ENCODE data around the gene AHRR.

Gene AHRR

DNA sequence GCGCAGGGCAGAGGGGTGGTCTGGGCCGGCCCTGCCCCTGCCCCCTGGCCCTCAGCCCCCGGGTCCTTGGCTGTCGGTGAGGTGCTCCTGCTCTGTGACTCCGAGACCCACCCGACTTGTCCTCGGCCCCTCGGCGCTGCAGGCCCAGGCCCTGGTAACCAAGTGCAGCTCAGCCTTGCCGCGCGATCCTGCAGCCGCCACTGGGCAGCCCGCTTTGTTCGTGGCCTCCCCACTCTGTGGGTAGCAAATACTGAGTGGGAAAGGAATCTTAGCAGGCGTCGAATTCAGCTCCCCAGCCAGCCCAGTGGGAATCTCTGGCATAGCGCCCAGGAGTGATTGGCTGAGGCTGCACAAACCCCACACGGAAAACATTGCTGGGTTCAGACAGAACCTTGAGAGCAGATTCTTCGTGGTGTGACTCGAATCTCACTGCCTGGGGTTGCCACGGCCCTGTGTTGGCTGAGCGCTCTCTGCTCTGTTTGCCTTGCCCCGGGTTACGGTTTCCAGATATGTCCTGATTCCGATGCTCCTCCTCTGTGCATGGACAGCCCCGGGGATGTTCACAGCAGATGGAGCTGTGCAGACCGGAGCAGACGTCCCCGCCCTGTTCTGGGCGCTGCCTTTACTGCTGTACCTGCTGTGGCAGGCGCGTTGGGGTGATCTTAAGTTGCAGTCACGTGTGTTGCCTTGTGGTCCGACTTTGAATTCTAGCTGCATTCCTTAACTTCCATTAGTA lies 108.1 kb downstream of the AHRR start:
- TF ChIP-seq POLR2A (IDR thresholded peaks at IDR 0.05; ENCODE audit: low read depth, low read length) = no peak
- FAIRE-seq (no peak), DNase-seq (ENCODE audit: insufficient read length, low spot score) (no peak)

DNA sequence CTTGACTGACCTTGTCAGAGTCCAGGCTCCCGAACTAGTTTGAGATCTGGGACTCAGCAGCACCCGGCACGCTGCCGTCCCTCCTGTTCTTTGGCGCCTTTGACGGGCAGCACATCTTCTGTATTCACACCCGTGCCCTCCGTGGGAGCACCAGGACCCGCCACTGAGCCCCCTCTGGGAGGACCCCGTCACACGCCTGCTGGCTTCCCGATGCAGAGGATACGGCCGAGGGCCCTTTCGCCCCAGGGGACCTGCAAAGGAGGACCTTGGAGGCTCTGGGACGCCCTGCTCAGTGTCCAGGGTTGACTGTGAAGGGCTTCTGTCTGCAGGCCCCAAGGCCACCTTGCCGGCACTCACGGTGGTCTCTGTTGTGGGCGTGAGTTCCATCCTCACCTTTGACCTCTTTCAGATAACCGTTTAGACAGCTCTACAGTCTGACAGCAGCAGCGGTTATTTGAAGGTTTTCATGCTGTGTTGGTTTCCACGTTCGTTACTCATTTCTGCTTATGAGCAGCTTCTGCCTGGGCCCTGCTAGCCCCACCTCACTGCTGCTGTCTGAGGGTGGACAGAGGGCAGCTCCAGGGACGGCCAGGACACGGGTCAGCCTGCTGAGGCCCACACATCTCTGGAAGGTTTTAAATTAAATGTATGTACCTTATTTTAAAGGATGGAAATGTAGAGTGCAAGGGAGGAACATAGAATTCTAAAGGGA lies 108.9 kb downstream of the AHRR start:
- no peak for FAIRE-seq
- no peak for DNase-seq (ENCODE audit: insufficient read length, low spot score)
- no peak for TF ChIP-seq POLR2A (IDR thresholded peaks at IDR 0.05; ENCODE audit: low read depth, low read length)

DNA sequence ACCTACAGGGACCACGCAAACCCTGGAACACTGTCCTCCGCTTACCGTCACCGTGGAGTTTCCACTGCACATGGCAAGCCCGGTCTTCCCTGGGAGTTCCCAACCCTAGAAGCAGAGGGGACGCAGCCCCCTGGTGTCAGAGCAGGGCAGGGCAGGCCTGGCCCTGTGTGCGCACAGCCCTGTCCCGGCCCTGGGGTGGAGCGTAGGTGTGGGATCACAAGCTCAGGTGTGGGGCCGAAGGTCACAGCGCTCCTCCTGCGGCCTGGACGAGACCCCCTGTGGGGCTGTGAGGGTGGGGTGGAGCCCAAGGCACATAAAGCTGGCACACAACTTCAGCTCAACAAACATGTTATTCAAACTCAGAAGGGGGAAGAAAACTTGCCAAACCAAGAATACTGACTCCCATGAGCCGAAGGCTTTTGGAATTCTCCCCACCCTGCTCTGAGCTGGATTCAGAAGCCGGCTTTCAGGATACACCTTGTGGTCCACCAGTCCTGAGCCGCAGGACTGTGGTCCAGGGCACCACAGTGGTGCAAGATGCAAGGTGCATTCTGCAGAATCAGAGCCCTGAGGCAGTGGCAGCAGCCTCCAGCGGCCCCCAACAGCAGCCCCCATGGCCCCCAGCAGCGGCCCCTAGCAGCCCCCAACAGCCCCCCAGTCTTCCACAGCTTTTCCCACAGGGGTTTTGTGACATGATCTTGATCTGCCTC lies 109.6 kb downstream of the AHRR start:
- TF ChIP-seq POLR2A (IDR thresholded peaks at IDR 0.05; ENCODE audit: low read depth, low read length) = no peak
- no peak for FAIRE-seq
- peak; percentile 74 for DNase-seq (ENCODE audit: insufficient read length, low spot score)

DNA sequence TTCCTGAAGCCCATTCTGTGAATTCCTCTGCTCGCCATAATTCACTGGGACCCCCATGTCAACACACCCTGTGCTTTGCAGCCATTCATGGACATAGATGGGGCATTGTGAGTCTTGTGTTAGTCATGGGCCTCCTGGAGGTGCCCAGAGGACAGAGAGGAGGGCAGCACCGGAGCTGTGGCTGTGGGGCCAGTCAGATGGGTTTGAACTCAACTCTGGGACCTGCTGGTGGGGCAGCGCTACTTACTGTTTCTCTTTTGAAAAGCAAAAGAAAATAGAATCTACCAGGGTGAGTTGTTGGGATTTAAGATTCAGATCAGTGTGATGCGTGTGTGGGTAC lies 110.2 kb downstream of the AHRR start:
- DNase-seq (ENCODE audit: insufficient read length, low spot score) = no peak
- no peak for TF ChIP-seq POLR2A (IDR thresholded peaks at IDR 0.05; ENCODE audit: low read depth, low read length)
- FAIRE-seq = no peak

DNA sequence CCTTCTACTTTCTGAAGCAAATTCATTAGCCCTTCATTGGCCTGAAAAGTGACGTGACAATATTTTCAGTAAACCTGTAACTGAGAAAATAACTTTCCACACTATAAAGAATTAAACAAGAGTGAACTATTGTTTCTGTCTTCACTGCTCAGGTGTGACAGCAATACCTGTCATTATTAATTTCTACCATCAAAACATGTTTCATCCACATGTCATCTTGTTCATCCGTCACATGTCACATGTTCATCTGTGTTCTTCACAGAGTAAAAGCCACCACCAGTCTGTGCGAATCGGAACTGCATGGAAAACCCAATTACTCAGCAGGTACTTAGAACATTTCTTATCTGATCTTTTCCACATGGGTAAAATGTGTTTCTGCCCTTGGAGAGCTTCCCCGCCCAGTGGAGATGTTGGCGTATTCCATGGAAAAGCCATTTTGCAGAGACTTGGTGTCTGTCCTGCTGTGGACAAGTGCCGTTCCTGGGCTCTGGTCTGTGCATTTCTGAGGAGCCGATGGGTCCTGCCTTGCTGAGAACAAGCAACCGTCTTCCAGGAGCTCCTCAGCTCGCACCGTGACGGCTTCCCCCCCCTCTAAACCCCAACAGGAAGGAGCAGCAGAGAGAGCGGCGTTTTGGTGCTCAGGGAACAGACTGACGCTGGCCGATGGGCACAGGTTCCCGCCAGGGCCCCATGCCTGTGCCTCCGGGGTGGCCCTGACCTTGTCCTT lies 110.8 kb downstream of the AHRR start:
- no peak for TF ChIP-seq POLR2A (IDR thresholded peaks at IDR 0.05; ENCODE audit: low read depth, low read length)
- FAIRE-seq (no peak), DNase-seq (ENCODE audit: insufficient read length, low spot score) (no peak)

DNA sequence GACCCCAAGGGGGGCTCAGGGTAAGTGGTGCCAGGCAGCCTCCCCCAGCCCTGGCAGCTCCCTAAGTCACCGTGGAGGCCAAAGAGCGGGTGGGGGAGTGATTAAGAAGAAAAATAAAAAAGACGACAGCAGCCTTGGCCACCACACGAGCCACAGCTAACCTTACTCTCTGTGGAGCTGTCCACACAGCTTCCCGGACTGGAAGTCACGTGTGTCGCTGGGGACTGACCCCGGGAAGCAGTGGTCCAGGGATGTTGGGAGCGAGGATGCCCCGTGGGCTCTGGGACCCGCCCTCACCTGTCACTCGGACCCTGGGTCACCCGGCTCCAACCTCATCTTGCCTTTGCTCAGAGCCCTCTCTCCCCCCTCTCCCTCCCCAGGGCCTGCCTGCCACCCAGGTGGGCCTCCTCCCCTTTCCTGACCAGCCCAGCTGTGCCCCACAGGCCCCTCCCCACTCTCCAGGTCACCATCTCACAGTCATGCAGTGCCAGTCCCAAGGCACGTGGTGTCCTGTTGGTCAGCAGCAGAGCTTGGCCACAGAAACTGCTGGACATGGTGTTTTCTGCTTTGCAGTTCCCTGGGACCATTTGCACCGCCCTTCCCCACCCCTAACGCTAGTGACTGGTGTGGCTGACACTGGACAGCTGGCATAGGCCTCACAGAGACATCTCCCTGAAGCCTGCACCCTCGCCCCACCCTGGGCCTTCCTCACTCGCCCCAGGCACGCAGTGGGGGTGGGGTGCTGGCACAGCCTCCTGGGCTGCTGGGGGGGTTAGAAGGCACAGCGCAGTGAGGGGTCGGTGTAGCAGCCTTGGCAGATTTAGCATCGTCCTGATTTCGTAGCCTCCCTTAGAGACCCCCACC lies 111.6 kb downstream of the AHRR start:
- DNase-seq (ENCODE audit: insufficient read length, low spot score) = no peak
- TF ChIP-seq POLR2A (IDR thresholded peaks at IDR 0.05; ENCODE audit: low read depth, low read length) = no peak
- FAIRE-seq = no peak

DNA sequence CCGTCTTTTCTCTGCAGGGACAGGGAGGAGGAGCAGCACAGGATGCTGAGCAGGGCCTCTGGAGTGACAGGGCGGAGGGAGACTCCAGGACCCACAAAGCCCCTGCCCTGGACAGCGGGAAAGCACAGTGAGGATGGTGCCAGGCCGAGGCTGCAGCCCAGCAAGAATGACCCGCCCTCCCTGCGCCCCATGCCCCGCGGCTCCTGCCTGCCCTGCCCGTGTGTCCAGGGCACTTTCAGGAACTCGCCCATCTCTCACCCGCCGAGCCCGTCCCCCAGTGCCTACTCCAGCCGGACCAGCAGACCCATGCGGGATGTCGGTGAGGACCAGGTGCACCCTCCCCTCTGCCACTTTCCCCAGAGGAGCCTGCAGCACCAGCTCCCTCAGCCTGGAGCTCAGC lies 112.3 kb downstream of the AHRR start:
- FAIRE-seq (no peak), DNase-seq (ENCODE audit: insufficient read length, low spot score) (no peak)
- no peak for TF ChIP-seq POLR2A (IDR thresholded peaks at IDR 0.05; ENCODE audit: low read depth, low read length)

DNA sequence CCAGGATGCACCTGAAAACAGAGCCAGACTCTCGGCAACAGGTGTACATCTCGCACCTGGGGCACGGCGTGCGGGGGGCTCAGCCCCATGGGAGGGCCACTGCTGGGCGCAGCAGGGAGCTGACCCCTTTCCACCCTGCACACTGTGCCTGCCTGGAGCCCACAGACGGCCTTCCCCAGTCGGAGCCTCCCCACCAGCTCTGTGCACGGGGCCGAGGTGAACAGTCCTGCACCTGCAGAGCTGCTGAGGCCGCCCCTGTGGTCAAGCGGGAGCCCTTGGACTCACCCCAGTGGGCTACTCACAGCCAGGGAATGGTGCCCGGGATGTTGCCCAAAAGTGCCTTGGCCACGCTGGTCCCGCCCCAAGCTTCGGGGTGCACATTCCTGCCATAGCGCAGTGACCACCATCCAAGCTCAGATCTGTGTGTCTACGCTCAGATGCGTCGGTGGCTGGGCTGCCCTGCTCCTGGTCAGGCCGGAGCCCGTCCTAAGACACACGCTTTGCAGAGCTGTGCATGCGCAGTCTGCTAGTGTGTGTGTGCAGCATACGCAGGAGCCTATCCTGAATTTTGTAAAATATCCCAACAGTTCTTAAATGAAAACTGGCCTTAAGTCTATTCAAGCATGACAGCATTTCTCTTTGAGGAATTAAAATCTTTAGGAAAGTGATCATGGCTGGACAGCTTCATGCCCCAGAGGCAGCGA lies 113.1 kb downstream of the AHRR start:
- DNase-seq (ENCODE audit: insufficient read length, low spot score) (no peak), FAIRE-seq (no peak)
- TF ChIP-seq POLR2A (IDR thresholded peaks at IDR 0.05; ENCODE audit: low read depth, low read length) = no peak

DNA sequence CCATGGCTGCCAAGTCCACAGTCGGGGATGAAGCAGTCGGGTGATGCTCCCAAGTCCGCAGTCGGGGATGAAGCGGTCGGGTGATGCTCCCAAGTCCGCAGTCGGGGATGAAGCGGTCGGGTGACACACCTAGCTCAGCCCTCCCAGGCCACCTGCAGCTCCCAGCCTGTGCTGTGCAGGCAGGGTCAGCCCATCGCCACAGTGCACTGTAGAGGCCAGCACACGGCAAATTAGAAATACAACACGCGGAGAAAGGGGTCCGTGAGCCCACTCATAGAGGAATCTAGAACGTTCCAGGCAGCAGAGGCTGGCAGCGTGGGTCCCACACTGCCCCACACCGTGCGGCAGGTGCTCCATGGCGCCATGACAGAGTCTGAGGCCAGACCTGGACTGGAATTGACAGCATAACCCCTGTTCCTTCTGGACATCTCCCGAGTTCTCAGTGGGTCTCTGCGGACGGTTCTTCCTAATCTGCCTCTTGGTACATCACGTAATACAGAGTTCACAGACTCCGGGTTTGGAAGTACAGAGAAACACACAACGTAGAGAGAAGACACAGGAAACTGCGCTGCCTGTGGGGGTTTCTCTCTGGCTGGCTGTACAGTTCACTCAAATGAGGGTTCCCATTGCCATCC lies 113.8 kb downstream of the AHRR start:
- FAIRE-seq = no peak
- no peak for TF ChIP-seq POLR2A (IDR thresholded peaks at IDR 0.05; ENCODE audit: low read depth, low read length)
- DNase-seq (ENCODE audit: insufficient read length, low spot score) = no peak

DNA sequence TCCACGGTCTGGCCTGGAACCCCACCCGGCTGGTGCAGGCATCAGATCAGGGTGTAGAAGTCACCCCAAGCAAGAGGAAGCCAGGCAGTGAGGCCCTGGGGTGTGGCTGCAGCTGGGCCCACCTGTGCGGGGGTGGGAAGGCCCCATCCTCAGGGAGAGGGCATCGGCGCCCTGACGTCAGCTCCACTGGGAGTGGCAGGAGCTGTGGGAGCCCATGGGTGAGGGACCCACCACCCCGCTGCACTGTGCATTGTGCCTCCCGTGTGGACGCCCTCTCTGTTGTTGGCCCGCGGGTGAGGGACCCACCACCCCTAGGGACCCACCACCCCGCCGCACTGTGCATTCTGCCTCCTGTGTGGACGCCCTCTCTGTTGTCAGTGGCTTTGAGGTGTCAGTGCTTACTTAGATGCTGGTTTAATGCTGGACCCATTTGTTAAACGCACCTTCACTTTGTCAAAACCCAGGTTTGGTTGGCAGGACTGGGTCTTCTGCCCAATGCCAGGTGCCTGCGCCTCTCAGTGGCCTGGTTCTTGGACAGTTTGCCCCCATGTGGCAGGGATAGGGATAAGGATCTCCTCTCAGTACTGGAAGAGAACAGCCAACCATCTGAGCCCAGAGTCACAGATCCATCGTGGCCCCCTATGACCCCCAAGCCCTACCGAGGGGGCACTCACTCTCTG lies 114.6 kb downstream of the AHRR start:
- peak; percentile 67 for DNase-seq (ENCODE audit: insufficient read length, low spot score)
- no peak for TF ChIP-seq POLR2A (IDR thresholded peaks at IDR 0.05; ENCODE audit: low read depth, low read length)
- no peak for FAIRE-seq

DNA sequence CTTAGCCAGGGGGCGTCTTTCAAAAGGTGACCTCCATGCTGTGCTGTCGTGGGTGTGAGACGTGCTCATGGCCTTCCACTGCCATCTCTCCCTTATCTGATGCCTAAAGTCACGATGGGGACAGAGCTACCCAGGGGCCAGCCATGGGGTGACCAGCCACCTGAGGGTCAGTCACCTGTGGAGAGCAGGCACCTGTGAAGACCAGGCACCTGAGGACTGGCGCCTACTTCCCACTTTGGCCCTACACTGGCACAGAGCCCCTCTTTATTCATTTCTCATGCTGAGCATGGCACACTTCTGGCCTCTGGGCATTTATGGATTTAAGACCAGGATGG lies 115.1 kb downstream of the AHRR start:
- no peak for TF ChIP-seq POLR2A (IDR thresholded peaks at IDR 0.05; ENCODE audit: low read depth, low read length)
- FAIRE-seq (no peak), DNase-seq (ENCODE audit: insufficient read length, low spot score) (no peak)

DNA sequence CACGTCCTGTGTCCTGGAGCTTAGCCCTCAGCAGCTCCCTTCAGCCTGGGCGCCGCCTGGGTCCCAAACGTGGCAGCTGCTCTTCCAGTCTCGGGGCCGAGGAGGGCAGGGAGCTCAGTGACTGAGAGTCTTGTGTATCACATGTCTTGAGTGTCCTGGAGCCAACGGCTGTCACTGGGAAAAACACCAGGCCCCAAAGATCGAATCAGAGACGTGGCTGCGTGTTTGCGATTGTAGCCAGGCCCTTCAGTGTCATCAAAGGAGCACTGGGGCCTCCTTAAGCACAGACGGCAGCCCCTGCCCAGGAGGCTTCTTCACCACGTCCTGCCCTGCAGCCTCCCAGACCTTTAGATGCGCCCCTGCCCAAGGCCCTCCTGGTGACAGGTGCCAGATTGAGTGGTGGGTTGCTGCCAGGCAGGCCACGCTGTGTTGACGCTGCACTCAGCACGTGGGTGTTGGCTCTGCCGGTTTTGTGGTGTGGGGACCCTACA lies 115.8 kb downstream of the AHRR start:
- no peak for FAIRE-seq

More for the DNA sequence above, 115.8 kb downstream of the AHRR start:
- no peak for TF ChIP-seq POLR2A (IDR thresholded peaks at IDR 0.05; ENCODE audit: low read depth, low read length)
- DNase-seq (ENCODE audit: insufficient read length, low spot score) = no peak
